Spleen (tissue), 11 donors: ENCODE data around the gene CNNM3. TPM values are rescaled to one million over a fixed set of nuclear protein-coding genes. Genes with fewer than 3 reads are reported as not detected.

ENCODE experiments used
- DNase-seq: peaks from one replicate; pipeline ENCODE4 v3.0.0-alpha.2; 2020
- H3K27ac ChIP-seq, 8 donors: fragments of 200-600 bp; sonication (generic) in 7 of 8; 1 replicate in 4 of 8; 2 replicates in 4 of 8; pipeline versions ENCODE4 v1.5.0 to v1.8.0; 2016 to 2021; ENCODE audit warnings: inconsistent platforms in 4 of 8, mild to moderate bottlenecking in 4 of 8, moderate library complexity in 1 of 8
- H3K27me3 ChIP-seq, 7 donors: fragments of 200-600 bp; sonication (generic) in 6 of 7; replicated peaks in 1 of 7; 1 replicate in 4 of 7; 2 replicates in 3 of 7; pipeline versions ENCODE4 v1.5.0 to v1.8.0; 2016 to 2021; ENCODE audit warnings: inconsistent platforms in 3 of 7, mild to moderate bottlenecking in 1 of 7
- H3K36me3 ChIP-seq, 6 donors: fragments of 200-600 bp; sonication (generic) in 5 of 6; 1 replicate in 4 of 6; 2 replicates in 2 of 6; pipeline versions ENCODE4 v1.5.0 to v1.8.0; 2016 to 2021; ENCODE audit warnings: inconsistent platforms in 2 of 6
- H3K4me1 ChIP-seq, 6 donors: fragments of 200-600 bp; sonication (generic) in 5 of 6; 1 replicate in 3 of 6; 2 replicates in 3 of 6; pipeline versions ENCODE4 v1.5.0 to v1.8.0; 2016 to 2021; ENCODE audit warnings: inconsistent platforms in 3 of 6
- H3K4me3 ChIP-seq, 8 donors: fragments of 200-600 bp; sonication (generic) in 7 of 8; 1 replicate in 4 of 8; 2 replicates in 4 of 8; pipeline versions ENCODE4 v1.5.0 to v1.8.0; 2016 to 2021; ENCODE audit warnings: inconsistent platforms in 4 of 8, mild to moderate bottlenecking in 4 of 8, moderate library complexity in 2 of 8
- H3K9me3 ChIP-seq, 8 donors: fragments of 200-600 bp; sonication (generic) in 7 of 8; 1 replicate in 4 of 8; 2 replicates in 4 of 8; pipeline versions ENCODE4 v1.5.0 to v1.8.0; 2016 to 2021; ENCODE audit warnings: inconsistent platforms in 4 of 8
- CTCF ChIP-seq, 11 experiments: fragments of 200-600 bp in 7 of 11; fragments of 450-650 bp in 4 of 11; sonication (generic) in 4 of 11; IDR thresholded peaks in 8 of 11; conservative IDR thresholded peaks in 3 of 11; 1 replicate in 7 of 11; 2 replicates in 4 of 11; pipeline versions ENCODE4 v1.4.0 to v1.8.0; 2016 to 2021; ENCODE audit warnings: antibody characterized with exemption in 11 of 11, inconsistent platforms in 4 of 11, mild to moderate bottlenecking in 1 of 11
- POLR2A ChIP-seq, 3 donors: fragments of 450-650 bp; IDR thresholded peaks; one replicate each; pipeline ENCODE4 v1.5.1; 2017; ENCODE audit warnings: antibody characterized with exemption in 3 of 3, mild to moderate bottlenecking in 1 of 3
- POLR2AphosphoS5 ChIP-seq, 3 donors: sonication (generic); formaldehyde crosslinking; IDR thresholded peaks; one replicate each; pipeline ENCODE4 v1.5.1; 2017; ENCODE audit warnings: antibody characterized with exemption in 3 of 3
- WGBS, 5 donors: extraction: QIAGEN DNeasy Blood & Tissue Kit in 3 of 5; methylation state at CpG; one replicate each; pipeline versions ENCODE4 v1.1.5 to v1.1.7; 2013 to 2018; 5-methylcytosine and 5-hydroxymethylcytosine counted together
- intact Hi-C: fragments of 100-400 bp; cut with DNase I; formaldehyde crosslinking; loops from one replicate; pipeline ENCODE4 v1.15.0; 2023; ENCODE audit warnings: low total_unique reads
- microRNA-seq, 3 donors: library from miRNA; unstranded; fragments of <30 nt; microRNA quantifications; one replicate each; pipeline versions ENCODE4 to v1.1.0, GENCODE V29; 2019 to 2020
- polyA plus RNA-seq, 3 donors: library from polyadenylated mRNA; stranded (reverse); fragments of 200-250 nt; gene quantifications; one replicate each; pipeline ENCODE4 v1.2.1, GENCODE V29; 2013
- small RNA-seq, 4 donors: library from RNA; depleted of rRNA; stranded (forward); fragments of <200 nt; gene quantifications; one replicate each; pipeline ENCODE3, GENCODE V24; 2016
- total RNA-seq, 7 donors: library from RNA; depleted of rRNA in 3 of 7; stranded (reverse); fragments of >200 nt in 3 of 7; fragmentation: NEBNext Ultra II Directional in 4 of 7; extraction: Animal tissue kit (Norgen Biotek cat#: 25700) in 4 of 7; gene quantifications; one replicate each; pipeline versions ENCODE4 v1.1.0 to v1.2.1, GENCODE V29; 2016 to 2021
- donor health status: healthy with polysubstance abuse.
- donor health status: DM: no; HTN: no; CAD: no; lungs with moderate emphysema.
- donor health status: DM: no; HTN: no; CAD: no.
- donor health status: Bipolar disorder and iron deficiency.
- donor health status: healthy.
- donor health status: DM: no; HTN: no; CAD: no.
- donor health status: DM: yes; HTN: yes; CAD: no.

CNNM3 gene
- total and polyA plus RNA-seq, 10 donors: 3.7 to 37.8 (median 23.2) TPM

DNA sequence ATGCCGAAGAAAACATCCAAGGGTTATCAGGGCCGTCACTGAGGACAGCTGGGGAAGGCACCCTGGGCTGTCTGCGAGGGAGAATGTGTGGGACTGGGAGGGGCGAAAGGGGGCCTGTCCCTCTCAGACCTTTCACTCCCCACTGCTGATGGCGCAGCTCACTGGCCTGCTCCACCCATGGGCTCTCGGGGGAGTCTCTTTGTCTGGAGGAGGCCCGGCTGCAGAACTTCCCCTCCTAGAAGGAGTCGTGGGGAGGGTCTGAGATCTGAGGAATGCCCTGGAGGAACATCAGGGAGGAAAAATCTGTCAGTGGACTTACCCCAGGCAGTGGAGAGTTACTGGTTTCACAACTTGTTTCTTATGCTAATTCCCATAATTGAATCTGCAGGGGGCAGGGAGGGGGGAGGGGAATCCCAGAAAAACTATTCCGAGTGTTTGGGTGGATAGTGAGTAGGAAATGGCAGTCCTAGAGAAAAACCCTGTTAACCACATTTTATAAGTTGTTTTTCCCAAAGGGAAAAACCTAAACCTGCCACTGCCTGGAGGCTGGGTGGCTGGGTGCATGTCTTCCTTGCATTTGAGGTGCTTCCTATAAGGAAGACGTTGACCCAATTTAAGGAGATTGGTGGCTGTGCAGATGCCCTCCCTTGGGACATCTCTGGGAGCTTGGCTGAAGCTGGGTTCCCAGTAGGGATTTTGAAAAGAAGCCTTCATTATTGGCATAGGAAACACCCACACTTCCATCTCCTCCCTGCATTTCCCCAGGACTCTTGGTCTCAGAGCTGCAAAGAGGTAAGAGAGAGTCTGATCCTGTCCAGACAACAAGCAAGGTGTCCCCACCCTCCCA is 65.5 kb downstream of the CNNM3 start:
- H3K36me3 ChIP-seq: no peaks in the 10 kb centered on the region
- no peak for DNase-seq
- peaks cover 0 to 16% (median 0%) of the 10 kb centered on the region in 7 donors for H3K27me3 ChIP-seq
- H3K4me3 ChIP-seq: no peak overlapping the region
- WGBS, 5 donors: 59 to 75% (median 71%) methylated on average over 10 of the region's 10 CpGs
- intact Hi-C loops: no loop called here
- H3K4me1 ChIP-seq: peaks cover 36 to 93% (median 63%) of the 10 kb centered on the region in 6 donors
- no peaks in the 10 kb centered on the region for H3K9me3 ChIP-seq
- peak overlapping the region in 7 of 8 donors; percentile 51 to 79 (median 71) for H3K27ac ChIP-seq
- TF ChIP-seq POLR2AphosphoS5 (IDR thresholded peaks at IDR 0.05): peak; percentile 23 to 65 (median 60)
- TF ChIP-seq CTCF (IDR thresholded peaks at IDR 0.05 in 8 of 11, conservative IDR thresholded peaks at IDR 0.05 in 3 of 11): no peak

DNA sequence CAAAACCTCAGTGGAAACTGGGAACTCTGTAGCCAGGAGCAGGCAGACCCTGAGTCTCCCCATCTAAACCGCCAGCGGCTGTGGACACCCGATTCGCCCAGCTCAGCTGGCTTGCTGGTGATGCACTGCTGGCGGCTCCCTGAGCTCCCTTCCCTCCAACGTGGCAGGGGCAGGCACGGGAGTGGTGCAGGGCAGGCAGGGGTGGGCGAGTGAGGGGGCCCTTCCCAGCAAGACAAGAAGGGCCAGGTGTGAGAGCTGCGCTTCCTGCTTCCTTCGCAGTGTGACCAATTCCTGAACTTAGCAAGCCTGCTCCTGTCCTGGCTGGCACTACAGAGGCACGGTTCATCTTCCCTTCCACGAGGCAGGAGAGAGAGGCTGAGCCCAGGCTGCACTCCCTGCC is 66.2 kb downstream of the CNNM3 start:
- H3K4me1 ChIP-seq: peaks cover 34 to 93% (median 61%) of the 10 kb centered on the region in 6 donors
- WGBS, 5 donors: 64 to 77% (median 72%) methylated on average over 9 to 12 of the region's 12 CpGs
- no peak for TF ChIP-seq POLR2A (IDR thresholded peaks at IDR 0.05)
- no peak for TF ChIP-seq CTCF (IDR thresholded peaks at IDR 0.05 in 8 of 11, conservative IDR thresholded peaks at IDR 0.05 in 3 of 11)
- no peak for TF ChIP-seq POLR2AphosphoS5 (IDR thresholded peaks at IDR 0.05)
- H3K36me3 ChIP-seq: no peaks in the 10 kb centered on the region
- peak overlapping the region; percentile 19 to 79 (median 69) for H3K27ac ChIP-seq
- H3K4me3 ChIP-seq: no peak overlapping the region
- peaks cover 0 to 16% (median 0%) of the 10 kb centered on the region in 7 donors for H3K27me3 ChIP-seq
- no peaks in the 10 kb centered on the region for H3K9me3 ChIP-seq
- no peak for DNase-seq
- intact Hi-C loops: no loop called here

- intact Hi-C loops: no loop called here
- no peak for TF ChIP-seq POLR2A (IDR thresholded peaks at IDR 0.05)
- peak; percentile 33 to 55 (median 53) for TF ChIP-seq POLR2AphosphoS5 (IDR thresholded peaks at IDR 0.05)
- no peak overlapping the region for H3K4me3 ChIP-seq
- WGBS, 5 donors: 55 to 85% (median 80%) methylated on average over 8 of the region's 8 CpGs
- peak overlapping the region; percentile 19 to 79 (median 69) for H3K27ac ChIP-seq
- H3K36me3 ChIP-seq: no peaks in the 10 kb centered on the region
- H3K27me3 ChIP-seq: peaks cover 0 to 16% (median 0%) of the 10 kb centered on the region in 7 donors
- no peaks in the 10 kb centered on the region for H3K9me3 ChIP-seq
- H3K4me1 ChIP-seq: peaks cover 33 to 93% (median 61%) of the 10 kb centered on the region in 6 donors
- peak; percentile 76 for DNase-seq
Measured at GRCh38 chr2:96882906-96883305, 66.8 kb downstream of the CNNM3 start.

- Histone ChIP-seq H3K27ac (peak overlapping the region in 7 of 8 donors; percentile 22 to 79 (median 64)), H3K4me1 (peaks cover 37 to 93% (median 61%) of the 10 kb centered on the region in 6 donors), H3K27me3 (peaks cover 0 to 16% (median 0%) of the 10 kb centered on the region in 7 donors), H3K4me3 (no peak overlapping the region), H3K9me3 (no peaks in the 10 kb centered on the region), H3K36me3 (no peaks in the 10 kb centered on the region)
- intact Hi-C loops: no loop called here
- no peak for TF ChIP-seq CTCF (IDR thresholded peaks at IDR 0.05 in 8 of 11, conservative IDR thresholded peaks at IDR 0.05 in 3 of 11)
- peak in 2 of 3 donors; percentile 40 to 42 for TF ChIP-seq POLR2AphosphoS5 (IDR thresholded peaks at IDR 0.05)
- 61 to 85% (median 81%) methylated on average over 6 to 9 of the region's 9 CpGs for WGBS, 5 donors
- peak; percentile 67 for DNase-seq
Measured at GRCh38 chr2:96883306-96883705, 67.2 kb downstream of the CNNM3 start.

Small RNA genes within 50 kb of the gene (microRNA-seq; reads per million reads assigned to microRNA genes)
- 1.1 to 3.9 (median 2.2) reads per million in 3 donors for gene MIR3127

Small RNA genes within 50 kb of the gene (small RNA-seq; reads per million reads assigned to genes)
- gene MIR3127: 0.83 to 1.7 (median 1.2) reads per million in 4 donors

Other genes starting within 250 kb of the CNNM3 start
- gene KANSL3, start 178.0 kb upstream of the CNNM3 start, total RNA-seq: 10 to 100 TPM; 45.2 to 59.6 (median 51.1) TPM
- 10 to 100 TPM; 10.3 to 16.9 (median 15.3) TPM for gene KANSL3, start 178.0 kb upstream of the CNNM3 start, polyA plus RNA-seq
- under 1 TPM in 5 of 7 donors, not detected in 2; 0.09 to 0.23 (median 0.13) TPM for gene FER1L5, start 173.5 kb upstream of the CNNM3 start, total RNA-seq
- gene FER1L5, start 173.5 kb upstream of the CNNM3 start, polyA plus RNA-seq: under 1 TPM in 2 of 3 donors, not detected in 1; 0.02 to 0.06 TPM
- gene LMAN2L, start 76.2 kb upstream of the CNNM3 start, total RNA-seq: 10 to 100 TPM in 4 of 7 donors, 1 to 10 TPM in 3; 8.7 to 15.4 (median 10.8) TPM
- 1 to 10 TPM; 5.8 to 7.1 (median 7.1) TPM for gene LMAN2L, start 76.2 kb upstream of the CNNM3 start, polyA plus RNA-seq
- 10 to 100 TPM in 3 of 7 donors, 1 to 10 TPM in 4; 5.7 to 14.4 (median 9.4) TPM for gene CNNM4, start 55.4 kb upstream of the CNNM3 start, total RNA-seq
- gene CNNM4, start 55.4 kb upstream of the CNNM3 start, polyA plus RNA-seq: 1 to 10 TPM; 1.5 to 3.3 (median 2.8) TPM
- gene ANKRD23, start 27.8 kb downstream of the CNNM3 start, total RNA-seq: 10 to 100 TPM in 3 of 7 donors, 1 to 10 TPM in 4; 4.6 to 19.8 (median 9.3) TPM
- 1 to 10 TPM; 2.4 to 4.9 (median 3.9) TPM for gene ANKRD23, start 27.8 kb downstream of the CNNM3 start, polyA plus RNA-seq
- gene ANKRD39, start 41.7 kb downstream of the CNNM3 start, total RNA-seq: 10 to 100 TPM; 13.6 to 32.2 (median 22.5) TPM
- 10 to 100 TPM; 13.7 to 17.7 (median 15.8) TPM for gene ANKRD39, start 41.7 kb downstream of the CNNM3 start, polyA plus RNA-seq
- 100 to 1,000 TPM in 2 of 7 donors, 10 to 100 TPM in 5; 59.7 to 205 (median 70.3) TPM for gene SEMA4C, start 53.8 kb downstream of the CNNM3 start, total RNA-seq
- gene SEMA4C, start 53.8 kb downstream of the CNNM3 start, polyA plus RNA-seq: 10 to 100 TPM in 2 of 3 donors, 1 to 10 TPM in 1; 6.1 to 37.2 (median 16.5) TPM
- gene FAM178B, start 170.3 kb downstream of the CNNM3 start, total RNA-seq: 10 to 100 TPM in 2 of 7 donors, 1 to 10 TPM in 4, not detected in 1; 3.8 to 27.4 (median 8.9) TPM
- 1 to 10 TPM; 1.5 to 7.3 (median 4.2) TPM for gene FAM178B, start 170.3 kb downstream of the CNNM3 start, polyA plus RNA-seq